Lung (tissue), 12 donors: ENCODE measurements around the gene PIPOX. TPM values are rescaled to one million over a fixed set of nuclear protein-coding genes. Genes with fewer than 3 reads are reported as not detected.
"Not testable (repeated sequence)": the region's sequence is repeated elsewhere in the genome, so short reads cannot be mapped to it uniquely, and the experiment has no call there.

ENCODE experiments used
- ATAC-seq: fragments of 200-7000 bp; cut with Tn5 transposase; one replicate; pipeline ENCODE4 v1.9.1; 2020; ENCODE audit warnings: moderate number of reproducible peaks; ENCODE audit not compliant: insufficient read depth, low FRiP score
- DNase-seq, 3 donors: peaks; one replicate each; pipeline ENCODE4 v3.0.0-alpha.2; 2013 to 2017
- H3K27ac ChIP-seq, 2 donors: one replicate each; pipeline ENCODE4 v1.5.1; 2013; ENCODE audit warnings: mild to moderate bottlenecking in 2 of 2, moderate library complexity in 2 of 2, control low read depth in 1 of 2, inconsistent platforms in 1 of 2, low read depth in 1 of 2, low read length in 1 of 2
- H3K27me3 ChIP-seq, 3 donors: one replicate each; pipeline ENCODE4 v1.5.1; 2013; ENCODE audit warnings: low read length in 2 of 3; ENCODE audit not compliant: control insufficient read depth in 3 of 3, insufficient read depth in 3 of 3
- H3K36me3 ChIP-seq, 4 donors: one replicate each; pipeline ENCODE4 v1.5.1; 2013; ENCODE audit warnings: low read length in 4 of 4, mild to moderate bottlenecking in 1 of 4, moderate library complexity in 1 of 4; ENCODE audit not compliant: control insufficient read depth in 4 of 4, insufficient read depth in 4 of 4
- H3K4me1 ChIP-seq, 5 donors: one replicate each; pipeline ENCODE4 v1.5.1; 2013; ENCODE audit warnings: low read length in 5 of 5, mild to moderate bottlenecking in 2 of 5, moderate library complexity in 1 of 5; ENCODE audit not compliant: control insufficient read depth in 5 of 5, insufficient read depth in 5 of 5
- H3K4me3 ChIP-seq: one replicate; pipeline ENCODE4 v1.5.1; 2013; ENCODE audit warnings: mild to moderate bottlenecking, control low read depth, moderate library complexity
- H3K9ac ChIP-seq, 2 donors: one replicate each; pipeline ENCODE4 v1.5.1; 2013; ENCODE audit warnings: low read length in 2 of 2, control low read depth in 1 of 2; ENCODE audit not compliant: insufficient read depth in 1 of 2
- H3K9me3 ChIP-seq, 4 donors: one replicate each; pipeline ENCODE4 v1.5.1; 2013; ENCODE audit warnings: low read length in 3 of 4, mild to moderate bottlenecking in 1 of 4, moderate library complexity in 1 of 4; ENCODE audit not compliant: control insufficient read depth in 4 of 4, insufficient read depth in 3 of 4
- CTCF ChIP-seq: IDR thresholded peaks from 2 replicates; pipeline ENCODE4 v1.5.1; 2012; ENCODE audit warnings: mild to moderate bottlenecking; ENCODE audit errors: control extremely low read depth, extremely low read depth
- WGBS, 2 donors: extraction: QIAGEN DNeasy Blood & Tissue Kit; methylation state at CpG; one replicate each; pipeline ENCODE4 v1.1.7; 2013; 5-methylcytosine and 5-hydroxymethylcytosine counted together
- polyA plus RNA-seq, 2 donors: library from polyadenylated mRNA; stranded (reverse); fragments of 200-250 nt; gene quantifications; one replicate each; pipeline ENCODE4 v1.2.1, GENCODE V29; 2013
- total RNA-seq, 2 donors: library from RNA; depleted of rRNA in 1 of 2; stranded (reverse); fragments of >200 nt in 1 of 2; gene quantifications; one replicate each; pipeline ENCODE4 v1.2.1, GENCODE V29; 2014 to 2021
- donor health status: control.
- donor health status: control.
- donor health status: Bipolar disorder and iron deficiency.
- donor health status: healthy.
- donor health status: DM: yes; HTN: yes; CAD: no.

The PIPOX gene
- total and polyA plus RNA-seq, 4 donors, result 0.27 to 1.9 (median 0.91) TPM

GRCh38 chr17:29086628-29087332, 43.8 kb downstream of the PIPOX start:
- ATAC-seq, result no peak
- WGBS, 2 donors, result 94% methylated on average over 19 of the region's 19 CpGs
- Histone ChIP-seq H3K9ac (no peak overlapping the region), H3K27me3 (no peaks in the 10 kb centered on the region), H3K36me3 (peaks cover 15 to 67% (median 18%) of the 10 kb centered on the region in 4 donors), H3K27ac (no peak overlapping the region), H3K4me1 (peaks cover 0 to 7% (median 0%) of the 10 kb centered on the region in 5 donors), H3K9me3 (no peaks in the 10 kb centered on the region), H3K4me3 (no peak overlapping the region)
- TF ChIP-seq CTCF, result no peak
- DNase-seq, result no peak

GRCh38 chr17:29088782-29089181, 45.8 kb downstream of the PIPOX start:
- not testable (repeated sequence) for H3K27ac ChIP-seq, H3K9ac ChIP-seq, H3K27me3 ChIP-seq, H3K4me3 ChIP-seq, H3K4me1 ChIP-seq, DNase-seq, ATAC-seq, H3K9me3 ChIP-seq
- 95 to 97% methylated on average over 3 of the region's 3 CpGs for WGBS, 2 donors
- peaks cover 12 to 80% (median 22%) of the 10 kb centered on the region in 4 donors for H3K36me3 ChIP-seq

- peaks cover 0 to 4% (median 0%) of the 10 kb centered on the region in 5 donors for H3K4me1 ChIP-seq
- WGBS, 2 donors, result 85 to 93% methylated on average over 20 of the region's 20 CpGs
- H3K27ac ChIP-seq, result no peak overlapping the region
- no peak overlapping the region for H3K4me3 ChIP-seq
- no peaks in the 10 kb centered on the region for H3K9me3 ChIP-seq
- TF ChIP-seq CTCF, result no peak
- ATAC-seq, result no peak
- no peaks in the 10 kb centered on the region for H3K27me3 ChIP-seq
- DNase-seq, result no peak
- no peak overlapping the region for H3K9ac ChIP-seq
- peaks cover 12 to 83% (median 24%) of the 10 kb centered on the region in 4 donors for H3K36me3 ChIP-seq
These were observed 46.7 kb downstream of the PIPOX start for GRCh38 chr17:29089601-29090044.

- Histone ChIP-seq H3K4me1 (peaks cover 0 to 3% (median 0%) of the 10 kb centered on the region in 5 donors), H3K36me3 (peaks cover 12 to 84% (median 24%) of the 10 kb centered on the region in 4 donors), H3K9me3 (no peaks in the 10 kb centered on the region), H3K27me3 (no peaks in the 10 kb centered on the region), H3K9ac (no peak overlapping the region), H3K4me3 (no peak overlapping the region), H3K27ac (no peak overlapping the region)
- ATAC-seq, result no peak
- DNase-seq, result no peak
- no peak for TF ChIP-seq CTCF
- 85% methylated on average over 4 of the region's 4 CpGs for WGBS, 2 donors
These were observed 47.2 kb downstream of the PIPOX start for GRCh38 chr17:29090108-29090507.
